Cerebellar nuclear complex (tissue), 1 donor: Measurements from ENCODE around the gene TTC31.
"Not testable (repeated sequence)": the region's sequence is repeated elsewhere in the genome, so short reads cannot be mapped to it uniquely, and the experiment has no call there.

ENCODE experiments used
- DNase-seq, 2 experiments: peaks; one replicate each; lab custom pipeline; 2025; lab: John Stamatoyannopoulos, UW

Gene TTC31

DNA sequence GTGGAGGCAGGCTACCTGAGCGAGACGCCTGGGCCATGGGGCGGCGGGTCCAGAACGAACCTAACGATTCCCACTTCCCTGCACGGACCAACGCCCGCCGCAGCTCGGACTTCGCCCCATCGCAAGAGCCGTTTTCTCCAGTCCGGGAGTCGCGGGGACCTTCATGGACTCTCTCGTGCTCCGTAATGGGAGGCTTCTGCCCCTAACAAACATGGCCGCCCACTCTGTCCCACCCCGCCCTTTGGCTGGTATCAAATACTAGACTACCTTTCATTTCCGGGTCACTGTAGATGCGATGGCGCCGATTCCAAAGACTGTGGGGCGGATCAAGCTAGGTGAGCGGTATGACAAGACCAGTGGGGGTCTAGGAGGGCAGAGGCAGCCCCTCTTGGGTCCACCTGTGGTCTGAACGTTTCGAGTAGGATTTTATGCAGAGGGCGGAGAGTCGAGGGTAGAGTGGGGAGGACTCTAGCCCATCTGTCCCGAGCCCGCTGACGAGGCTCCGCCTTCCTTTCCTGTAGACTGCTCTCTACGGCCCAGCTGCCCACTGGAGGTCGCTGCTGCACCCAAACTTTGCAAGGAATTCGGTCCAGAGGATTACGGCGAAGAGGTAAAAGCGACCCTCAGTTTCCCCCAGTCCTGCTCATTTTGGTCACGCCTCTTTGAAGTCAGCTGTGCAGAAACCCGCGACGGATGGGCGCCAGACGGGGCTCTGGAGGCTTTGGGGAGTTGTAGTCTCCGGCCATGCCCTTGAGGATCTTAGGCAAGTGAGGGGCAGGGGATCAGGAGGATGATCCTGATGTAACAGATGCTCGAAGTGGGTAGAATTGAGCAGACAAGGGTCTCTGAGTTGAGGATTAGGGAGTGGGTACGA lies at the start of gene TTC31, which contains the start of gene CCDC142:
TSS of gene TTC31 (plus strand) at position 281 of the 874 bp plus-strand sequence. CDS start at position 296, 15 bp downstream.
TSS of gene CCDC142 (minus strand) at position 198 of the 874 bp plus-strand sequence. CDS start at position 37, 161 bp downstream.
- peak; percentile 51 to 96 for DNase-seq

- DNase-seq = no peak
These were observed 46.6 kb upstream of the TTC31 start for GRCh38 chr2:74436111-74436805.

- no peak for DNase-seq
These were observed 45.8 kb upstream of the TTC31 start for GRCh38 chr2:74436848-74437695.

GRCh38 chr2:74438248-74438647 lies 44.6 kb upstream of the TTC31 start:
- DNase-seq = no peak

DNA sequence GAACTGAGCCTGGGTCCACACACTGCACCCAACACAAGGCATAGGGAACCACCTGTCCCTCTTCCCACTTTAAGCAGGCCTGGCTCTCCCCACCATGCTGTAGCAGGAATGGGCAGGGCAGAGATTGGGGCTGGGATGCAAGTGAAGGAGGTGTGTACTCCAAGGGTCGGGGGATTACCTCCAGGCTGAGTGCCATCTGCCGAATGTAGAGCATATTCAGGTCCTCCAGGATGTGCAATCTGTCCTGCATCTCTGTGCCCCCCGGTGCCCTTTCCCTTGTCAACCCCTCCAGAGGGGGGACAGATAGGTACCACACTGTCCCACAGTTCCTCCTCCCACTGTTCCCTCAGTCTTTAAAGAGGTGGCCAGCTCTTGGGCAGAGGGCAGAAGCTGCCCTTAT lies 43.5 kb upstream of the TTC31 start:
- DNase-seq = no peak

DNA sequence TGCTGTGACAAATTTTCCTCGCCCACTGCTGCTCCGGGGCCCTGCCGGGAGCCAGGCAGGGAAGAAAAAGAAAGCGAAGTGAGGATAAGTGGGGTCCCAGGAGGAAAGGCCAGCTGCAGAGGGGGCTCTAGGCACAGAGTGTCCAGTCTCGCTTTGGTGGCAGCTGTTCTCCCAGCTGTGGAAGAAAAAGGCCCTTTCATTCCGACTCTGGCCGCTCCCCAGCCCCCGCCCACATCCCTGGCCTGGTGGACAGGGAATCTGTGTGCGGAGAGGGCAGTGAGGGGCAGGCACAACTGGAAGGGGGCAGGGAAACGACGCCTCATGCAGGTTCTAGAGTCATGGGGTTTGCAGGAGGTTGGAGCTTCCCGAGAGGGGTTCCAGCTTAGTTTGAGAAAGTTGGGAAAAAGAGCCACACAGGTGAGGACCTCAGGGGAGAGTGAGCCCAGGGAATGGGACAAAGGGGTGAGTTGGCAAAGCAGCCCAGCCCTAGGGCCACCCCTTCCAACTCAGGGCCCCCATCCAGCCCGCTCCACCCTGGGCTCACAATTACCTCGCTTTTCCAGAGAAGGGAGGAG lies 43.0 kb upstream of the TTC31 start:
- DNase-seq = no peak

DNA sequence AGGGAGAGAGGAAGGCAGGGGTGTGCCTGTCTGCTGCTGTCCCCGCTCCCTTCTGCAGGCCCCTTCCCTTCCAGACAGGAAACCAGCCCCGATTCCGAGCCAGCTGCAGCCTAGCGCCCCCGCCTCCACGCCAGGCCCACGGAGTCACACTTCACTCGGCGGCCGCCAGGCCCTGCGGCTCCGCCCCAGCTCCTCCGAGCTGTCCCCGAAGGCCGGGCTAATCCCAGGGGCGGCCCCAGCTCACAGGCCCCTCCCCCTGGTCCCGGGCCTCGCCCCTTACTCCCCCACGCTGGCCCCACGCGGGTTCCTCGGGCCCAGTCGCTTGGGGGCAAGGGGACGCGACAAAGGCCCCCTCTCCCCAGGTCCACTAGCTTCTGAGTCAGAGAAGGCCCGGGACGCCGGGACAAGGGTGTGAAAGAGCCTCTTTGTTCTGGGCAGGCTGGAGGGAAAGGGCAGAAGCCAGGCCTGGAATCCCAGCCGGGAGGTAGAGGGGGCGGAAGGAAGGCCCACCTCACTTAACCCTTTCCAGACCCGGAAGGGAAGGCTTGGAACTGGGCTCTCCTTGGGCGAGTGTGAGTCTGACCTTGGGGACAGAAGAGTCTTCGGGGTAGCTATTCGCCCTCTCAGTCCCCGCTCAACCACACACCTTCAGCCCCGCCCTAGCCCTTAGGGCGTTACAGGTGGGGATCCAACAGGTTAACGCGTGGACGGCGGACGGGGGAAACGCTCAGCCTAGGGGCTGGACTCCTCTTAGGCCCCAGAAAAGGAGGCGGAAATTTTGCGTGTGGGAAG lies 42.3 kb upstream of the TTC31 start:
- no peak for DNase-seq

GRCh38 chr2:74441170-74441689 lies 41.7 kb upstream of the TTC31 start:
- no peak for DNase-seq

DNA sequence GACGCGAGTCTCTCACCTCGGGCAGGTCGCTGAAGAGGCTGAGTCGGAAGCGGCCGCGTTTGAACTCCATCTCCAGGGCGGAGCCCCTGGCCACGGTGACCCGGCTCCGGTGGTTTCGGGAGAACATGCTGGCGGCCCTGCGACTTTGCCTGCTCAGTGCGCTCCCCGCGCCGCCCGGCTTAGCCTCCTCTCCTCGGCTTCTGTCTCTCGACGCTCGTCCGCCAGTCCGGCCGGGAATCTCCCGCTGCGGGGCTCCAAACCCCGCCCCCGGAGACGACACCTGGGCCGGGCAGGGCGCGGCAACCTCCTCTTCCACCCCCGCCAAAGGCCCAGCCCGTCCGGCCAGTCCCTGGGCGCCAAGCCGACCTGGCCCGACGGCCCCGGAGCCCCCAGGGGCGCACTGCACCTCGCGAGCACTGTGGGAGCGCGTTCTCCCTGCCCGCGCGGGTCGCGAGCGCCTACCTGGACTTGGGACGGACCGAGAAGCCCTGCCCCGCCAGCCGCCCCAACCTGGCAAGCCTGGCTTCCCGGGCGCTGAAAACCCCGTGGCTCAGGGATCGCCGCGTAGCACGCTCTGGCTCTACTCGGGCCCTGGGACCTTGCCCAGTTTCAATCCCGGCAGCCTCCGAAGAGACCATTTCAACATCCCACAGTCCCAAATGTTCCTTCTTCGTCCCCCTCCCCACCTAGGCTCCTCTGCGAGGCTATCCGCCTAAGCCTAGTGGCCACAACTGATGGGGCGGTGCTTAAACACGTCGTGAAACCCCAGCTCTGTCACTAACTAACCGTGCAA lies 41.0 kb upstream of the TTC31 start, which contains the start of gene RTKN:
TSS of gene RTKN (minus strand) at position 248 of the 793 bp plus-strand sequence. CDS start at position 127, 121 bp downstream.
- no peak for DNase-seq

DNA sequence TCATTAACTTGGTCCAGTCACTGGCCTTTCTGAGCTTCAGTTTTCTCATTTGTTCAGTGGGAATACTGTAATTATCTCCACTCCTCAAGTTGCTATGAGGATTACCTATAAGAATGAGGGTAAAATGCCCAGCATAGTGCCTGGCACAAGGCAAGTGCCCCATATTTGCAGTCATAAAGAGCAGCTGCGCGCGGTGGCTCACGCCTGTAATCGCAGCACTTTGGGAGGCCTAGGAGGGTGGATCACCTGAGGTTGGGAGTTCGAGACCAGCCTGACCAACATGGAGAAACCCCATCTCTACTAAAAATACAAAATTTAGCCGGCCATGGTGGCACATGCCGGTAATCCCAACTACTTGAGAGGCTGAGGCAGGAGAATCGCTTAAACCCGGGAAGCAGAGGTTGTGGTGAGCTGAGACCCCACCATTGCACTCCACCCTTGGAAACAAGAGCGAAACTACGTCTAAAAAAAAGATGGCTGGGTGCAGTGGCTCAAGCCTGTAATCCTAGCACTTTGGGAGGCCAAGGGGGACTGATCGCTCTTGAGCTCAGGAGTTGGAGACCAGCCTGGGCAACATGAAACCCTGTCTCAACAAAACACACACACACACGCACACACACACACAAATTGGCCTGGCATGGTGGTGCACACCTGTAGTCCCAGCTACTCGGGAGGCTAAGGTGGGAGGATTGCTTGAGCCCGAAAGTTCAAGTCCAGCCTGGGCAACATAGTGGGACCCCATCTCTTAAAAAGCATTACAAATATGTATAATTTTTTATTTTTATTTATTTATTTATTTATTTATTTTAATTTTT lies 40.2 kb upstream of the TTC31 start:
- not testable (repeated sequence) for DNase-seq

DNA sequence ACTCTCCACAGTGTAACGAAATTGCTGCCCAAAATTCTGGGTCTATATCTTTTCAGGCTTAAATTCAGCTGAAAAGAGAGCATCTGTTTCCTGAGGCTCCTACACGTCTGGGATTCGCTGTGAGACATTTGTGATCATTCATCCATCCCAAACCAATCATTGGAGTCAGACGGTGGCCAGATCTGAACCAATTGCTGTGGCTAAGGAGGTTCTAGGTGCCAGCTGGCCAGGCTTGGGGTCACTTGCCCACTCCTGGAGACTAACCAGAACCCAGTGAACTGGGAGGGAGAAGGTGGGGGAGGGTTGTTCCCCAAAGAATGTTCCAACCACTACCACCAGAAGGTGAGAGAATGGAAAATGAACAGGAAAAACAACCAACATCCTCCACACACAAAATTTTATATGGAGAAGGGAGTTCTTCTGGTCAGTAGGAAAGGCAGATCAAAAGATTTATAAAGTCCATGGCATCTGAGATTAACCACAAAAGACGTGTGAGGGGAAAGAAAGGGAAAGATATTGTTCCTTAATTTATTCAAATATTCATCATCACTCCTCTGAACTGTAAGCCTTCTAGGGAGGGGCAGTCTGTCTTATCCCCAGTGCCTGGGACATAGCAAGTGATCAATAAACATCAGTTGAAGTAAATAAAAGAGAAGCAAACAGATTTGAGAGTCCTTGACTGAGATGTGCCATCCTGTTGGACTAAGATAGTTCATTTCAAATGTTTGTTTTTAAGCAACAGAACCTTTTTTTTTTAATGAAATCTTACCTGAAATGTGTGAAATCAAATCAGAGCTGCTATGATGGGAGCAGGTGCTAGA lies 38.2 kb upstream of the TTC31 start:
- DNase-seq = no peak

DNA sequence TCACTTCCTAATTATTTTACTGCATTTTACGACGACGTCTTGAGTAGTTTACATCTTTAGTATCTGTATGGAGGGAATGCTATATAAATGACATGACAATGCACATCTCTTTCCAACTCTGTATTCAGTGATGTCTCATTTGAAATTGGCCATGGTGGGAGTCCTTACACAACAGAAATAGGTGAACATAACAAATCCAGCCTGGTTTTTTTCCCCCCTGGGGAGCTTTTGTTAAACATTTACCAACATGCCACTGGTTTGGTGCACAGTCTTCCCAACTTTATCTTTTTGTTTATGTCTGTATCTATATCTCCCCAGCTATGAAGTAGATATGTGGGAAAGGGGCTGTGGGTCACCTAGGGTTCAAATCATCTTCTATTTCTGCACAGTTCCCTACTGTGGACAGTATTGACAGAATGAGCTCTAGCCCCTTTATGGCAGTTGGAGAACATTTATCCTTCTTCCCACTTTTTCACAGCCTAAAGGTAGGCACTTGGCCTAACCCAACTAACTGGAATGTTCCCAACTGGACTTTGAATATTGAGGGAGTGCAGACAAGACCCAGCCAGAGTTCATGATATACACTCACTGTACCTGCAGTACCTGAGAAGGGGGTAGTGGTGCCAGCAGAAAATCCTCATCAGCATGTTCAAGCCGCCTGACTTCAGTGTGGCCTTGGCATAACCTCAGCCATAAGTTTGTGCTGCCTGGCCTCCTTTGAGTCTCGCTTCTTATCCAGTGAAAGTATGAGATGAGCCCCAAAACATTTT lies 35.5 kb upstream of the TTC31 start:
- DNase-seq = no peak

DNA sequence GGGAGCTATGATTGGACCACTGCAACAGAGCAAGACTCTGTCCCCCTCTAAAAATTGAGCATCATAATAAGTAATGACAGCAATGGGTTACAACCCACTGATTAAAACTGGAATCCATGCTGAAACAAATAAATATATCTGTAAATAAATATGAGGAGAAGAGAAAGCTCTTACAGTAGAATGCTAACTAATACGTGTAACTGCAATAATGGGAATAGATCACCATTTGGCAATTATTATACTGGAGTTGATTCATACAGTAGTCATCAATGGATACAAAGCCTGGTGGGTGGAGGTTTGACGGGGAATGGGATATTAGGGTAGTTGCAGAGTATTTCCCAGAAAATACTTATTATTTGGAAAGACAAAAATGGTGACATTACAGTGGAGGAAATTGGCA lies 34.1 kb upstream of the TTC31 start:
- DNase-seq = no peak

DNA sequence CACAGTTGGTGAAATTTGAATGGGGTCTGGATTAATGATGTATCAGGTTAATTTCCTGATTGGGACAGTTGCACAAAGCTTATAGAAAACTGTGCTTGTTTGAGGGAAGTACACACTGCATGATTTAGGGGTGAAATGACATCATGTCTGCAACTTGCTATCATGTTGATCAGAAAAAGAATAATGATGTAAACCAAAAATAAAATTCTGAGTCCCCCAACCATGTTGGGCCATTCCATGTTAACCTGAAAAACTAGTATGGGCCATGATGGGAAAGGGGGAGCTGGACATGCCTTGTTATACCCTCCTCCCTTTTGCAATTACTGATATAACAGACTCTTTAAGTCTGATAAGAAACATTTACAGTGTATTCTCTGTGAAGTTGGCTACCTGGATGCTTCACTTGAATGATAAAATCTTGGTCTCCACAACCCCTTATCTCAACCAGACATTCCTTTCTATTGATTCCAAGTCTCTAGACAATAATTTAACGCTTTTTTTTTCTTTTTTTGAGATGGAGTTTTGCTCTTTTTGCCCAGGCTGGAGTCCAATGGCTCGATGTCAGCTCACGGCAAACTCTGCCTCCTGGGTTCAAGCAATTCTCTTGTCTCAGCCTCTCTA lies 32.2 kb upstream of the TTC31 start:
- no peak for DNase-seq

DNA sequence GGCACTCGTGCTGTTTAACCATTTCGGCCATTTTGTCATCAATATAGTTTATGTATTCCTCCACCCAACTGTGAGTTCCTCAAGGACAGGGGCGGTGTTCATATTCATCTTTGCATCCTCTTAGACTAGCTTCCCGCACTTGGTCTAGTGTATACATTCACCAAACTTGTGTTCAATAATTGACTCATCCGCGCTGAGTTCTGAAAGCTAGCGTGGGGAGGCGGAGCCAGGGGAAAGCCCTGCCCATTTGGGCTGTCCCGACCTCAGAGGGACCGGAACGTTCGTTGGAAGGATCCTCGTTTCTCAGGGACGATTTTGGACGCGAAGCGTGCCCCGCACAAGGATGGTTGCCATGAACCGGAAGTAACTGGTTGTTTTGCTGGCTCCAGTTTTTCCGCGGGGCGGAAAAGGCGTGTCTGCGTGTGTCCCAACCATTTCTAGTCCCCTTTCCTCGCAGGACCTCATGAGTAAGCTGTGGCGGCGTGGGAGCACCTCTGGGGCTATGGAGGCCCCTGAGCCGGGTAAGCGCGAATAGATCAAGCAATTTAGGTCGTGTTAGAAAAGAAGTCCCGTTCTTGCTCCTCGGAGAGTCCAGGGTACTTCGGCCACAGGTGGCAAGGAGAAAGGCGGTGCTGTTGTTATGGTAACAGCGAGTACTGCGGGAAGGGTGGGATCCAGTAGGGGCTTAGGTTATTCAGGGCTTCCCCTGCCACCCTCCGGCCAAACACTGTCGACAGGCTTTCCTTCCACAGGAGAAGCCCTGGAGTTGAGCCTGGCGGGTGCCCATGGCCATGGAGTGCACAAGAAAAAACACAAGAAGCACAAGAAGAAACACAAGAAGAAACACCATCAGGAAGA lies 28.0 kb upstream of the TTC31 start, which contains the start of gene INO80B:
TSS of gene INO80B (plus strand) at position 434 of the 858 bp plus-strand sequence. CDS start at position 464, 30 bp downstream.
- DNase-seq = peak; percentile 52 to 84

- no peak for DNase-seq
These were observed 25.7 kb upstream of the TTC31 start for GRCh38 chr2:74457129-74457548.
